ENCODE data around the gene KCNQ2. TPM values are rescaled to one million over a fixed set of nuclear protein-coding genes. Genes with fewer than 3 reads are reported as not detected.

The KCNQ2 gene
- total and polyA plus RNA-seq, 12 donors, result 0.03 to 3.8 (median 1.4) TPM; not detected in 7

GRCh38 chr20:63417738-63418120, 54.7 kb downstream of the KCNQ2 start:
- no peak for TF ChIP-seq CTCF (IDR thresholded peaks at IDR 0.05)
- no peaks in the 10 kb centered on the region for H3K4me1 ChIP-seq
- no peaks in the 10 kb centered on the region for H3K9me3 ChIP-seq
- 48 to 49% methylated on average over 23 of the region's 23 CpGs for WGBS, 2 donors
- DNase-seq (no peak), ATAC-seq (no peak)
- H3K36me3 ChIP-seq, result no peaks in the 10 kb centered on the region
- H3K27ac ChIP-seq, result no peak overlapping the region
- intact Hi-C loops (cut with DNase I), result no loop called here
- no peak overlapping the region for H3K4me3 ChIP-seq
- H3K27me3 ChIP-seq, result peaks cover 3 to 89% (median 86%) of the 10 kb centered on the region in 7 donors

GRCh38 chr20:63417097-63417737, 55.2 kb downstream of the KCNQ2 start:
- H3K27ac ChIP-seq, result no peak overlapping the region
- no peaks in the 10 kb centered on the region for H3K36me3 ChIP-seq
- TF ChIP-seq CTCF (IDR thresholded peaks at IDR 0.05), result no peak
- no peak overlapping the region for H3K4me3 ChIP-seq
- peaks cover 3 to 93% (median 88%) of the 10 kb centered on the region in 7 donors for H3K27me3 ChIP-seq
- no peaks in the 10 kb centered on the region for H3K9me3 ChIP-seq
- WGBS, 2 donors, result 60 to 63% methylated on average over 25 of the region's 25 CpGs
- no peak for DNase-seq
- intact Hi-C loops (cut with DNase I), result no loop called here
- no peak for ATAC-seq
- H3K4me1 ChIP-seq, result peaks cover 0 to 3% (median 0%) of the 10 kb centered on the region in 9 donors

GRCh38 chr20:63416631-63417030, 55.8 kb downstream of the KCNQ2 start:
- no peak for TF ChIP-seq CTCF (IDR thresholded peaks at IDR 0.05)
- H3K4me1 ChIP-seq, result peaks cover 0 to 7% (median 0%) of the 10 kb centered on the region in 9 donors
- DNase-seq (no peak), ATAC-seq (no peak)
- peaks cover 3 to 96% (median 83%) of the 10 kb centered on the region in 7 donors for H3K27me3 ChIP-seq
- no peaks in the 10 kb centered on the region for H3K36me3 ChIP-seq
- no peaks in the 10 kb centered on the region for H3K9me3 ChIP-seq
- H3K4me3 ChIP-seq, result no peak overlapping the region
- whole genome bisulfite sequencing, 2 donors, result 66 to 75% methylated on average over 24 of the region's 24 CpGs
- no peak overlapping the region for H3K27ac ChIP-seq
- intact Hi-C loops (cut with DNase I), result no loop called here

- H3K4me3 ChIP-seq, result no peak overlapping the region
- DNase-seq (no peak), ATAC-seq (no peak)
- H3K4me1 ChIP-seq, result peaks cover 0 to 7% (median 0%) of the 10 kb centered on the region in 9 donors
- no peaks in the 10 kb centered on the region for H3K36me3 ChIP-seq
- 72 to 76% methylated on average over 32 of the region's 32 CpGs for WGBS, 2 donors
- no peak overlapping the region for H3K27ac ChIP-seq
- H3K9me3 ChIP-seq, result no peaks in the 10 kb centered on the region
- intact Hi-C loops (cut with DNase I), result no loop called here
- no peak for TF ChIP-seq CTCF (IDR thresholded peaks at IDR 0.05)
- peaks cover 4 to 96% (median 75%) of the 10 kb centered on the region in 7 donors for H3K27me3 ChIP-seq
These were observed 56.6 kb downstream of the KCNQ2 start for GRCh38 chr20:63415647-63416391.

All from heart right ventricle (tissue), 16 donors.